B cell (primary cell): ENCODE data around the gene PPP1R27. TPM values are rescaled to one million over a fixed set of nuclear protein-coding genes. Genes with fewer than 3 reads are reported as not detected.

Source experiments
- ATAC-seq: fragments of 200-7000 bp; cut with Tn5 transposase; one replicate; pipeline ENCODE4 v1.10.0; 2021; ENCODE audit warnings: low read depth, mild to moderate bottlenecking, moderate number of reproducible peaks, moderate library complexity
- CTCF ChIA-PET: fragments of 350-600 bp; sonication (Branson Sonifier 250); formaldehyde crosslinking; loops from one replicate; lab custom pipeline; 2021; ENCODE audit warnings: antibody characterized with exemption, inconsistent platforms; lab: Charles Lee
- POLR2A ChIA-PET: fragments of 350-600 bp; sonication (Branson Sonifier 250); formaldehyde crosslinking; loops from one replicate; lab custom pipeline; 2021; ENCODE audit warnings: antibody characterized with exemption; lab: Charles Lee
- DNase-seq: peaks from one replicate; pipeline ENCODE4 v3.0.0; 2013
- H2AFZ ChIP-seq: 2 replicates; pipeline ENCODE4 v1.6.1; 2012; ENCODE audit warnings: mild to moderate bottlenecking, low read depth, low read length; ENCODE audit not compliant: insufficient read depth, poor library complexity, severe bottlenecking
- H3K27ac ChIP-seq, 2 donors: 1 replicate in 1 of 2; 2 replicates in 1 of 2; pipeline ENCODE4 v1.5.1; 2012 to 2013; ENCODE audit warnings: low read length in 2 of 2, mild to moderate bottlenecking in 2 of 2, moderate library complexity in 1 of 2
- H3K27me3 ChIP-seq, 4 experiments: fragments of 200-600 bp in 1 of 4; sonication (generic) in 1 of 4; replicated peaks in 1 of 4; 1 replicate in 2 of 4; 2 replicates in 2 of 4; pipeline versions ENCODE4 v1.6.1 to v1.7.0; 2013 to 2016; ENCODE audit warnings: low read length in 3 of 4, mild to moderate bottlenecking in 2 of 4, mixed read lengths in 1 of 4, moderate library complexity in 1 of 4; ENCODE audit not compliant: insufficient read depth in 4 of 4, control insufficient read depth in 3 of 4; ENCODE audit errors: control extremely low read depth in 1 of 4
- H3K36me3 ChIP-seq, 2 experiments: replicated peaks in 1 of 2; 1 replicate in 1 of 2; 2 replicates in 1 of 2; pipeline versions ENCODE4 v1.6.1 to v1.7.1; 2013; ENCODE audit warnings: low read length in 1 of 2; ENCODE audit not compliant: insufficient read depth in 2 of 2, control insufficient read depth in 1 of 2; ENCODE audit errors: control extremely low read depth in 1 of 2, extremely low read depth in 1 of 2
- H3K4me1 ChIP-seq, 2 donors: fragments of 200-600 bp in 1 of 2; sonication (generic) in 1 of 2; 1 replicate in 1 of 2; 2 replicates in 1 of 2; pipeline versions ENCODE4 v1.5.1 to v1.6.1; 2013 to 2017; ENCODE audit warnings: low read length in 2 of 2; ENCODE audit not compliant: control insufficient read depth in 2 of 2, insufficient read depth in 2 of 2
- H3K4me2 ChIP-seq: replicated peaks from 2 replicates; pipeline ENCODE3; 2012; ENCODE audit warnings: mild to moderate bottlenecking, low read depth, low read length; ENCODE audit not compliant: poor library complexity, severe bottlenecking
- H3K4me3 ChIP-seq, 5 experiments: fragments of 200-600 bp in 1 of 5; sonication (generic) in 1 of 5; 1 replicate in 3 of 5; 2 replicates in 2 of 5; pipeline versions ENCODE4 v1.5.1 to v1.7.0; 2011 to 2016; ENCODE audit warnings: low read length in 4 of 5, mild to moderate bottlenecking in 4 of 5, low read depth in 2 of 5, control low read depth in 1 of 5, moderate library complexity in 1 of 5; ENCODE audit not compliant: insufficient read depth in 1 of 5; ENCODE audit errors: control extremely low read depth in 1 of 5, extremely low read depth in 1 of 5
- H3K79me2 ChIP-seq: fragments of 200-600 bp; sonication (generic); one replicate; pipeline ENCODE4 v1.6.0; 2016; ENCODE audit warnings: low read length; ENCODE audit not compliant: control insufficient read depth, insufficient read depth
- H3K9ac ChIP-seq: fragments of 200-600 bp; sonication (generic); 2 replicates; pipeline ENCODE4 v1.6.1; 2017; ENCODE audit warnings: mild to moderate bottlenecking, low read length, moderate library complexity
- H3K9me3 ChIP-seq, 3 donors: one replicate each; pipeline versions ENCODE4 v1.6.1 to v1.7.1; 2013; ENCODE audit warnings: low read length in 2 of 3; ENCODE audit not compliant: control insufficient read depth in 2 of 3, insufficient read depth in 1 of 3; ENCODE audit errors: control extremely low read depth in 1 of 3
- H4K20me1 ChIP-seq: 2 replicates; pipeline ENCODE4 v1.6.0; 2012; ENCODE audit warnings: mild to moderate bottlenecking, low read length; ENCODE audit not compliant: insufficient read depth, control insufficient read depth, poor library complexity, severe bottlenecking
- H3K27ac Mint-ChIP-seq: one replicate; pipeline ENCODE4 v1.8.0; 2021; ENCODE audit warnings: mixed read lengths
- H3K27me3 Mint-ChIP-seq: one replicate; pipeline ENCODE4 v1.8.0; 2021; ENCODE audit warnings: mixed read lengths
- H3K4me1 Mint-ChIP-seq: one replicate; pipeline ENCODE4 v1.8.0; 2021; ENCODE audit warnings: mixed read lengths
- H3K4me3 Mint-ChIP-seq: one replicate; pipeline ENCODE4 v1.8.0; 2021; ENCODE audit warnings: mixed read lengths
- H3K9me3 Mint-ChIP-seq: one replicate; pipeline ENCODE4 v1.8.0; 2022; ENCODE audit warnings: mixed read lengths; ENCODE audit not compliant: insufficient read depth
- EZH2 ChIP-seq: IDR thresholded peaks from 2 replicates; pipeline ENCODE4 v1.6.1; 2012; ENCODE audit warnings: borderline replicate concordance, low read depth, mild to moderate bottlenecking, moderate library complexity, low read length; ENCODE audit not compliant: insufficient read depth, poor library complexity, severe bottlenecking
- WGBS: methylation state at CpG from one replicate; pipeline ENCODE4 v1.1.5; 2013; ENCODE audit warnings: missing lambda C conversion rate; ENCODE audit not compliant: insufficient coverage; 5-methylcytosine and 5-hydroxymethylcytosine counted together
- intact Hi-C: fragments of 100-400 bp; cut with micrococcal nuclease; formaldehyde crosslinking; loops from one replicate; pipeline ENCODE4 v1.10.0; 2022
- polyA plus RNA-seq: library from polyadenylated mRNA; depleted of rRNA; stranded (reverse); fragments of >200 nt; gene quantifications from 2 replicates; pipeline ENCODE4 v1.2.3, GENCODE V29; 2012
- total RNA-seq, 2 donors: library from RNA; stranded (reverse); fragments of 120-200 nt in 1 of 2; gene quantifications; 1 replicate in 1 of 2; 2 replicates in 1 of 2; pipeline versions ENCODE4 v1.2.3 to v1.2.4, GENCODE V29; 2013 to 2022
- TF ChIP-seq, protein P1 (sequence below): fragments of 200-600 bp; IDR thresholded peaks from one replicate; pipeline ENCODE4 v1.8.0; 2022; ENCODE audit warnings: antibody characterized with exemption, mild to moderate bottlenecking

The PPP1R27 gene
- total and polyA plus RNA-seq, 2 donors (not counting 1 experiment from before 2014, with no cell fraction given): not detected

GRCh38 chr17:81871387-81872230 is 36.8 kb upstream of the PPP1R27 start:
- CTCF ChIA-PET: interaction anchor here (2.0 kb wide), 1 partner anchor 11 kb away, joined by 7 read pairs; the partner anchor contains the start of gene P4HB
- intact Hi-C loops: loop anchor here (1.0 to 2.0 kb wide), 5 partner anchors 11 to 152 kb away; partner anchors contain the start of genes LRRC45, MAFG, MCRIP1 and P4HB
- H3K4me3 ChIP-seq: peak overlapping the region; percentile 27 to 90 (median 84)

More at GRCh38 chr17:81871387-81872230, 36.8 kb upstream of the PPP1R27 start:
- Histone ChIP-seq H3K27me3 (no peaks in the 10 kb centered on the region), H3K27ac (peak overlapping the region; percentile 90 to 99), H3K9me3 (no peaks in the 10 kb centered on the region), H3K36me3 (peaks cover 1 to 23% of the 10 kb centered on the region in 2 experiments), H3K4me2 (peak overlapping the region; percentile 99), H3K79me2 (peaks cover 48% of the 10 kb centered on the region), H2AFZ (peak overlapping the region; percentile 98), H4K20me1 (peaks cover 41% of the 10 kb centered on the region), H3K4me1 (peaks cover 22 to 39% of the 10 kb centered on the region in 2 donors), H3K9ac (peak overlapping the region; percentile 97)
- H3K4me1 Mint-ChIP-seq: peaks cover 32% of the 10 kb centered on the region
- POLR2A ChIA-PET: interaction anchor here (0.6 to 2.5 kb wide), 4 partner anchors 11 to 359 kb away, joined by 3 to 15 read pairs (median 3); partner anchors contain the start of genes ANAPC11 and P4HB
- WGBS: under 1% methylated on average over 86 of the region's 86 CpGs
- TF ChIP-seq, protein P1, sequence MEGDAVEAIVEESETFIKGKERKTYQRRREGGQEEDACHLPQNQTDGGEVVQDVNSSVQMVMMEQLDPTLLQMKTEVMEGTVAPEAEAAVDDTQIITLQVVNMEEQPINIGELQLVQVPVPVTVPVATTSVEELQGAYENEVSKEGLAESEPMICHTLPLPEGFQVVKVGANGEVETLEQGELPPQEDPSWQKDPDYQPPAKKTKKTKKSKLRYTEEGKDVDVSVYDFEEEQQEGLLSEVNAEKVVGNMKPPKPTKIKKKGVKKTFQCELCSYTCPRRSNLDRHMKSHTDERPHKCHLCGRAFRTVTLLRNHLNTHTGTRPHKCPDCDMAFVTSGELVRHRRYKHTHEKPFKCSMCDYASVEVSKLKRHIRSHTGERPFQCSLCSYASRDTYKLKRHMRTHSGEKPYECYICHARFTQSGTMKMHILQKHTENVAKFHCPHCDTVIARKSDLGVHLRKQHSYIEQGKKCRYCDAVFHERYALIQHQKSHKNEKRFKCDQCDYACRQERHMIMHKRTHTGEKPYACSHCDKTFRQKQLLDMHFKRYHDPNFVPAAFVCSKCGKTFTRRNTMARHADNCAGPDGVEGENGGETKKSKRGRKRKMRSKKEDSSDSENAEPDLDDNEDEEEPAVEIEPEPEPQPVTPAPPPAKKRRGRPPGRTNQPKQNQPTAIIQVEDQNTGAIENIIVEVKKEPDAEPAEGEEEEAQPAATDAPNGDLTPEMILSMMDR: peak; percentile 50
- no peak for TF ChIP-seq EZH2
- DNase-seq: peak; percentile 96
- H3K27ac Mint-ChIP-seq: peak overlapping the region; percentile 98
- H3K9me3 Mint-ChIP-seq: no peaks in the 10 kb centered on the region
- peak overlapping the region; percentile 89 for H3K4me3 Mint-ChIP-seq
- ATAC-seq: peak; percentile 2
- no peaks in the 10 kb centered on the region for H3K27me3 Mint-ChIP-seq
